IMR-90 (cell line): Measurements from ENCODE around the gene ZNF592. TPM values are rescaled to one million over a fixed set of nuclear protein-coding genes. Genes with fewer than 3 reads are reported as not detected.

ENCODE experiments used
- ATAC-seq: fragments of 200-7000 bp; cut with Tn5 transposase; 2 replicates; pipeline ENCODE4 v1.9.1; 2020; ENCODE audit warnings: low read depth, mild to moderate bottlenecking, moderate library complexity
- BruUV-seq: library from RNA; stranded (reverse); fragments of 400-500 nt; replicated peaks from 2 replicates; lab custom pipeline; 2021; lab: Mats Ljungman, UMichigan
- CTCF ChIA-PET: fragments of 300-600 bp; formaldehyde crosslinking; extraction: SDS; loops from one replicate; lab custom pipeline; 2021; ENCODE audit warnings: antibody characterized with exemption; lab: Yijun Ruan, JAX
- POLR2A ChIA-PET: fragments of 300-600 bp; sonication (Branson Sonifier 250); formaldehyde crosslinking; loops from one replicate; lab custom pipeline; 2022; ENCODE audit warnings: antibody characterized with exemption; ENCODE audit not compliant: unreplicated experiment; lab: Charles Lee
- DNase-seq: peaks from one replicate; pipeline ENCODE4 v3.0.0; 2013
- H2AFZ ChIP-seq: replicated peaks from 2 replicates; pipeline ENCODE3; 2013; ENCODE audit warnings: low read length, mild to moderate bottlenecking; ENCODE audit not compliant: poor library complexity
- H2AK5ac ChIP-seq: 2 replicates; pipeline ENCODE4 v1.6.1; 2013; ENCODE audit warnings: low read depth, low read length, inconsistent platforms
- H2AK9ac ChIP-seq: replicated peaks from 2 replicates; pipeline ENCODE3; 2013; ENCODE audit warnings: mild to moderate bottlenecking, low read depth, low read length, moderate library complexity; ENCODE audit not compliant: poor library complexity
- H2BK120ac ChIP-seq: 2 replicates; pipeline ENCODE4 v1.6.1; 2013; ENCODE audit warnings: low read depth, low read length, inconsistent platforms
- H2BK15ac ChIP-seq: 3 replicates; pipeline ENCODE4 v1.6.1; 2013; ENCODE audit warnings: low read depth, low read length, inconsistent platforms
- H2BK20ac ChIP-seq: 2 replicates; pipeline ENCODE4 v1.6.1; 2013; ENCODE audit warnings: low read depth, mild to moderate bottlenecking, inconsistent platforms, low read length, moderate library complexity
- H2BK5ac ChIP-seq: 2 replicates; pipeline ENCODE4 v1.6.1; 2013; ENCODE audit warnings: mild to moderate bottlenecking, low read depth, low read length, inconsistent platforms; ENCODE audit not compliant: poor library complexity, severe bottlenecking
- H3K14ac ChIP-seq: replicated peaks from 2 replicates; pipeline ENCODE4 v1.6.1; 2013; ENCODE audit warnings: low read depth, low read length, inconsistent platforms
- H3K18ac ChIP-seq: 2 replicates; pipeline ENCODE4 v1.6.1; 2013; ENCODE audit warnings: low read depth, low read length, control low read depth
- H3K23ac ChIP-seq: 2 replicates; pipeline ENCODE4 v1.6.1; 2013; ENCODE audit warnings: low read depth, low read length, inconsistent platforms
- H3K27ac ChIP-seq: 2 replicates; pipeline ENCODE4 v1.5.1; 2013; ENCODE audit warnings: mild to moderate bottlenecking, control low read depth, low read length; ENCODE audit not compliant: insufficient read depth
- H3K27me3 ChIP-seq: 2 replicates; pipeline ENCODE4 v1.6.1; 2013; ENCODE audit warnings: low read length; ENCODE audit not compliant: control insufficient read depth, insufficient read depth
- H3K36me3 ChIP-seq: 2 replicates; pipeline ENCODE4 v1.6.1; 2013; ENCODE audit warnings: low read length, mixed read lengths; ENCODE audit not compliant: control insufficient read depth, insufficient read depth
- H3K4ac ChIP-seq: 2 replicates; pipeline ENCODE4 v1.6.1; 2013; ENCODE audit warnings: low read depth, low read length, inconsistent platforms
- H3K4me1 ChIP-seq: 2 replicates; pipeline ENCODE4 v1.6.1; 2013; ENCODE audit warnings: low read length, mixed read lengths; ENCODE audit not compliant: control insufficient read depth, insufficient read depth
- H3K4me2 ChIP-seq: 2 replicates; pipeline ENCODE4 v1.6.1; 2013; ENCODE audit warnings: low read depth, mild to moderate bottlenecking, control low read depth, low read length, moderate library complexity
- H3K4me3 ChIP-seq: 2 replicates; pipeline ENCODE4 v1.5.1; 2013; ENCODE audit warnings: low read depth, mild to moderate bottlenecking, control low read depth, low read length, moderate library complexity; ENCODE audit not compliant: insufficient read depth
- H3K56ac ChIP-seq: 2 replicates; pipeline ENCODE4 v1.6.1; 2013; ENCODE audit warnings: low read length, inconsistent platforms; ENCODE audit not compliant: insufficient read depth; ENCODE audit errors: extremely low read depth
- H3K79me1 ChIP-seq, 2 experiments: 2 replicates each; pipeline ENCODE4 v1.6.1; 2013; ENCODE audit warnings: low read length in 2 of 2, inconsistent platforms in 1 of 2, low read depth in 1 of 2
- H3K9ac ChIP-seq: 2 replicates; pipeline ENCODE4 v1.6.1; 2013; ENCODE audit warnings: low read depth, low read length, control low read depth
- H3K9me1 ChIP-seq: 2 replicates; pipeline ENCODE4 v1.6.1; 2013; ENCODE audit warnings: low read length, inconsistent platforms; ENCODE audit not compliant: insufficient read depth
- H3K9me3 ChIP-seq: 2 replicates; pipeline ENCODE4 v1.6.1; 2013; ENCODE audit warnings: low read length; ENCODE audit not compliant: control insufficient read depth, insufficient read depth
- H4K20me1 ChIP-seq: 2 replicates; pipeline ENCODE4 v1.6.1; 2013; ENCODE audit warnings: low read length, inconsistent platforms; ENCODE audit not compliant: insufficient read depth
- H4K5ac ChIP-seq: 2 replicates; pipeline ENCODE4 v1.6.1; 2013; ENCODE audit warnings: mild to moderate bottlenecking, low read depth, low read length, control low read depth
- H4K8ac ChIP-seq, 2 experiments: 2 replicates each; pipeline ENCODE4 v1.6.1; 2013; ENCODE audit warnings: low read depth in 2 of 2, low read length in 2 of 2, control low read depth in 1 of 2, inconsistent platforms in 1 of 2
- H4K91ac ChIP-seq: 2 replicates; pipeline ENCODE4 v1.6.1; 2013; ENCODE audit warnings: low read depth, low read length, inconsistent platforms; ENCODE audit not compliant: insufficient read depth
- BHLHE40 ChIP-seq: fragments of 150-350 bp; IDR thresholded peaks from 2 replicates; pipeline ENCODE4 v1.6.1; 2016; ENCODE audit warnings: mild to moderate bottlenecking, low read depth, low read length
- CEBPB ChIP-seq: IDR thresholded peaks from 2 replicates; pipeline ENCODE4 v1.6.1; 2012; ENCODE audit warnings: low read depth, low read length, improper control_type of control experiment
- CHD1 ChIP-seq: IDR thresholded peaks from 2 replicates; pipeline ENCODE4 v1.6.1; 2012; ENCODE audit warnings: low read depth, low read length, improper control_type of control experiment
- CTCF ChIP-seq: conservative IDR thresholded peaks from 2 replicates; pipeline ENCODE4 v1.5.1; 2012; ENCODE audit warnings: mild to moderate bottlenecking, low read depth, low read length, improper control_type of control experiment
- ELK1 ChIP-seq: fragments of 150-350 bp; IDR thresholded peaks from 2 replicates; pipeline ENCODE4 v1.6.1; 2016; ENCODE audit warnings: low read depth, mild to moderate bottlenecking, low read length, moderate library complexity, borderline replicate concordance
- FOS ChIP-seq: fragments of 150-350 bp; IDR thresholded peaks from 2 replicates; pipeline ENCODE4 v1.6.1; 2016; ENCODE audit warnings: low read depth, low read length
- MAFK ChIP-seq: IDR thresholded peaks from 2 replicates; pipeline ENCODE4 v1.6.1; 2012; ENCODE audit warnings: low read depth, low read length, improper control_type of control experiment
- MAZ ChIP-seq: IDR thresholded peaks from 2 replicates; pipeline ENCODE4 v1.6.1; 2012; ENCODE audit warnings: low read depth, mild to moderate bottlenecking, low read length, improper control_type of control experiment, moderate library complexity, borderline replicate concordance
- MXI1 ChIP-seq: IDR thresholded peaks from 2 replicates; pipeline ENCODE4 v1.6.1; 2012; ENCODE audit warnings: low read depth, mild to moderate bottlenecking, low read length, moderate library complexity, borderline replicate concordance
- NFE2L2 ChIP-seq: fragments of 150-350 bp; IDR thresholded peaks from 2 replicates; pipeline ENCODE4 v1.6.1; 2016; ENCODE audit warnings: low read depth, mild to moderate bottlenecking, low read length
- POLR2A ChIP-seq: IDR thresholded peaks from 2 replicates; pipeline ENCODE4 v1.6.1; 2012; ENCODE audit warnings: mild to moderate bottlenecking, low read depth, low read length
- RAD21 ChIP-seq: IDR thresholded peaks from 2 replicates; pipeline ENCODE4 v1.6.1; 2012; ENCODE audit warnings: low read length, improper control_type of control experiment
- RCOR1 ChIP-seq: IDR thresholded peaks from 2 replicates; pipeline ENCODE4 v1.6.1; 2012; ENCODE audit warnings: mild to moderate bottlenecking, low read length, improper control_type of control experiment; ENCODE audit not compliant: insufficient replicate concordance
- RFX5 ChIP-seq: IDR thresholded peaks from 2 replicates; pipeline ENCODE4 v1.8.0; 2012; ENCODE audit warnings: low read depth, mild to moderate bottlenecking, low read length, moderate library complexity
- SMC3 ChIP-seq: fragments of 150-350 bp; IDR thresholded peaks from 2 replicates; pipeline ENCODE4 v1.6.1; 2016; ENCODE audit warnings: low read depth, mild to moderate bottlenecking, antibody characterized with exemption, low read length, moderate library complexity
- WGBS, 2 experiments: methylation state at CpG; one replicate each; pipeline versions ENCODE4 v1.1.5 to v1.1.7; 2013; ENCODE audit warnings: missing lambda C conversion rate in 2 of 2; ENCODE audit not compliant: insufficient read length in 1 of 2; ENCODE audit errors: extremely low coverage in 2 of 2; 5-methylcytosine and 5-hydroxymethylcytosine counted together
- dilution Hi-C: fragments of 300-500 bp; cut with HindIII; formaldehyde crosslinking; loops from one replicate; pipeline ENCODE4 v1.14.3; 2018; ENCODE audit warnings: low sequenced_read_pairs; ENCODE audit not compliant: unreplicated experiment
- in situ Hi-C: fragments of 300-500 bp; cut with MboI; formaldehyde crosslinking; loops from 3 replicates; pipeline ENCODE4 v1.14.3; 2019; ENCODE audit warnings: low sequenced_read_pairs, inconsistent platforms, mixed read lengths
- intact Hi-C: fragments of 100-400 bp; cut with micrococcal nuclease; formaldehyde crosslinking; loops from 2 replicates; pipeline ENCODE4 v1.10.0; 2022
- polyA plus RNA-seq, 3 experiments: library from polyadenylated mRNA; depleted of rRNA; stranded (reverse); fragments of >200 nt; gene quantifications; 2 replicates each; pipeline ENCODE4 v1.2.3, GENCODE V29; 2012; ENCODE audit warnings: low replicate concordance in 1 of 3
- total RNA-seq: library from RNA; depleted of rRNA; stranded (reverse); fragments of >200 nt; gene quantifications from 2 replicates; pipeline ENCODE4 v1.2.3, GENCODE V29; 2012
- TF ChIP-seq, protein P1 (sequence below): fragments of 150-350 bp; IDR thresholded peaks from 2 replicates; pipeline ENCODE4 v1.6.1; 2017; ENCODE audit warnings: mild to moderate bottlenecking, antibody characterized with exemption, low read length, low read depth

Gene ZNF592
- total and polyA plus RNA-seq, 2 of the 4 experiments (the other 2 are of a cell fraction) = 4.3 to 10.2 TPM

DNA sequence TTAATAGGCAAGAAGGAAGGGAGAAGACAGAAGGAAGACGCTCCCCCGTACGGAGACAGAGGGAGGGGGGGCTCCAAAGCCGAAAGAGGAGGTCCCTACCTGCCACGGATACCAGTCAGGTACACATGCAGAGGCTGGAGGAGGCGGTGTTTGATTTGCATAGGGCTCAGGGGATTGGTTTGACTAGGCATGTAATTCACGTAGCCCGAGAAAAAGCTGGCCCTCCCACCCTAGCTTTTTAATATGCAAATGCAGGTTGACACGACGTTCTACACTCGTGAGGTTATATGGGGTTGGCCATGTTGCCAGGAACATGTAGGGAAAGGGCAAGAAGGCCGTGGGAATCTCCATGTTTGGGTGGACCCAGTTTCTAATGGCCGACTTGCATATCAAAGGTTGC lies 29.8 kb downstream of the ZNF592 start:
- in situ Hi-C loops = no loop called here

More for the DNA sequence above, 29.8 kb downstream of the ZNF592 start:
- peaks cover 17% of the 10 kb centered on the region for H3K36me3 ChIP-seq
- no peak overlapping the region for H3K9ac ChIP-seq
- intact Hi-C loops (no loop called here), dilution Hi-C loops (no loop called here)
- H3K79me1 ChIP-seq = peaks cover 20 to 76% of the 10 kb centered on the region in 2 experiments
- no peak overlapping the region for H4K8ac ChIP-seq
- WGBS, 2 experiments = 87% methylated on average over 3 of the region's 13 CpGs; no CpG with 5 or more reads in 1 of the 2 experiments
- no peak overlapping the region for H3K4me2 ChIP-seq
- no peak overlapping the region for H3K23ac ChIP-seq
- BruUV-seq = no TSS peak
- peaks cover 15% of the 10 kb centered on the region for H4K20me1 ChIP-seq
- DNase-seq (no peak), ATAC-seq (no peak)
- ChIA-PET POLR2A (no interaction called here), CTCF (no interaction called here)
- H2AFZ ChIP-seq = no peak overlapping the region
- H3K4me1 ChIP-seq = 0 out of 2 replicates have a peak, but pooled peaks cover 2% of the 10 kb centered on the region
- no peak overlapping the region for H3K18ac ChIP-seq
- no peak overlapping the region for H4K5ac ChIP-seq
- TF ChIP-seq RCOR1 (no peak), MAFK (no peak), BHLHE40 (no peak), CTCF (no peak), POLR2A (no peak), SMC3 (no peak), NFE2L2 (no peak), ELK1 (no peak), RAD21 (no peak), CHD1 (no peak), CEBPB (no peak), MAZ (no peak), MXI1 (no peak), RFX5 (no peak), FOS (no peak)
- TF ChIP-seq, protein P1, sequence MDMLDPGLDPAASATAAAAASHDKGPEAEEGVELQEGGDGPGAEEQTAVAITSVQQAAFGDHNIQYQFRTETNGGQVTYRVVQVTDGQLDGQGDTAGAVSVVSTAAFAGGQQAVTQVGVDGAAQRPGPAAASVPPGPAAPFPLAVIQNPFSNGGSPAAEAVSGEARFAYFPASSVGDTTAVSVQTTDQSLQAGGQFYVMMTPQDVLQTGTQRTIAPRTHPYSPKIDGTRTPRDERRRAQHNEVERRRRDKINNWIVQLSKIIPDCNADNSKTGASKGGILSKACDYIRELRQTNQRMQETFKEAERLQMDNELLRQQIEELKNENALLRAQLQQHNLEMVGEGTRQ = no peak
- no peak overlapping the region for H2BK120ac ChIP-seq
- no peaks in the 10 kb centered on the region for H3K9me3 ChIP-seq
- H2AK5ac ChIP-seq = no peak overlapping the region
- no peak overlapping the region for H3K4me3 ChIP-seq
- peaks cover 7% of the 10 kb centered on the region; the same call in 1 of the 2 replicates for H3K9me1 ChIP-seq
- no peak overlapping the region for H2AK9ac ChIP-seq
- H3K27ac ChIP-seq = no peak overlapping the region
- H2BK20ac ChIP-seq = no peak overlapping the region
- no peaks in the 10 kb centered on the region for H3K27me3 ChIP-seq
- H3K4ac ChIP-seq = no peak overlapping the region
- H4K91ac ChIP-seq = no peak overlapping the region
- H2BK5ac ChIP-seq = no peak overlapping the region
- H3K56ac ChIP-seq = no peak overlapping the region
- no peak overlapping the region for H3K14ac ChIP-seq
- H2BK15ac ChIP-seq = no peak overlapping the region
